Activated T-cell treated with anti-CD3 and anti-CD28 coated beads, Interleukin-2, amount 50 U/mL, for 72 hours (primary cell): Measurements from ENCODE around the gene AP1G2. TPM values are rescaled to one million over a fixed set of nuclear protein-coding genes. Genes with fewer than 3 reads are reported as not detected.

Experiments used
- ATAC-seq, 2 donors: fragments of 150-1000 bp; cut with Tn5 transposase; replicated peaks in 1 of 2; 2 replicates each; pipeline ENCODE4 v1.10.0; 2021; ENCODE audit warnings: moderate library complexity in 2 of 2, mild to moderate bottlenecking in 1 of 2
- DNase-seq, 2 donors: peaks; one replicate each; pipeline ENCODE4 v3.0.0; 2021 to 2022; ENCODE audit warnings: mixed read lengths in 1 of 2
- H3K27ac Mint-ChIP-seq: one replicate; pipeline ENCODE4 v1.8.0; 2022; ENCODE audit warnings: mild to moderate bottlenecking, moderate library complexity, mixed read lengths
- H3K27me3 Mint-ChIP-seq: one replicate; pipeline ENCODE4 v1.8.0; 2022; ENCODE audit warnings: low read depth, mixed read lengths
- H3K36me3 Mint-ChIP-seq, 2 donors: one replicate each; pipeline ENCODE4 v1.8.0; 2022; ENCODE audit warnings: mixed read lengths in 2 of 2, mild to moderate bottlenecking in 1 of 2; ENCODE audit not compliant: insufficient read depth in 2 of 2
- H3K4me1 Mint-ChIP-seq: one replicate; pipeline ENCODE4 v1.8.0; 2022; ENCODE audit warnings: low read depth, mixed read lengths
- H3K4me3 Mint-ChIP-seq, 2 donors: one replicate each; pipeline ENCODE4 v1.8.0; 2022; ENCODE audit warnings: mild to moderate bottlenecking in 2 of 2, mixed read lengths in 2 of 2, moderate library complexity in 2 of 2
- H3K9me3 Mint-ChIP-seq, 2 donors: one replicate each; pipeline ENCODE4 v1.8.0; 2022; ENCODE audit warnings: mixed read lengths in 2 of 2
- total RNA-seq, 2 donors: library from RNA; stranded (reverse); gene quantifications; one replicate each; pipeline ENCODE4 v1.2.3, GENCODE V29; 2022

The AP1G2 gene
- total RNA-seq, 2 donors from 2014 or later: 211 to 233 TPM

- Mint-ChIP-seq H3K9me3 (no peaks in the 10 kb centered on the region), H3K27me3 (no peaks in the 10 kb centered on the region), H3K4me1 (peaks cover 6% of the 10 kb centered on the region), H3K36me3 (no peaks in the 10 kb centered on the region), H3K4me3 (no peak overlapping the region), H3K27ac (no peak overlapping the region)
- ATAC-seq (no peak), DNase-seq (no peak)
These were observed 34.9 kb downstream of the AP1G2 start for GRCh38 chr14:23532658-23533057.

GRCh38 chr14:23531391-23531790 is 36.2 kb downstream of the AP1G2 start:
- no peak overlapping the region for H3K4me3 Mint-ChIP-seq
- H3K9me3 Mint-ChIP-seq: no peaks in the 10 kb centered on the region
- no peak for ATAC-seq
- no peak overlapping the region for H3K27ac Mint-ChIP-seq
- no peak for DNase-seq
- no peaks in the 10 kb centered on the region for H3K27me3 Mint-ChIP-seq
- H3K36me3 Mint-ChIP-seq: no peaks in the 10 kb centered on the region
- H3K4me1 Mint-ChIP-seq: peaks cover 6% of the 10 kb centered on the region

- H3K4me3 Mint-ChIP-seq: no peak overlapping the region
- no peaks in the 10 kb centered on the region for H3K27me3 Mint-ChIP-seq
- DNase-seq (no peak), ATAC-seq (no peak)
- H3K36me3 Mint-ChIP-seq: no peaks in the 10 kb centered on the region
- H3K4me1 Mint-ChIP-seq: peaks cover 6% of the 10 kb centered on the region
- no peaks in the 10 kb centered on the region for H3K9me3 Mint-ChIP-seq
- H3K27ac Mint-ChIP-seq: no peak overlapping the region
These were observed 37.1 kb downstream of the AP1G2 start for GRCh38 chr14:23530375-23531055.

- ATAC-seq (no peak), DNase-seq (no peak)
- Mint-ChIP-seq H3K4me3 (no peak overlapping the region), H3K36me3 (no peaks in the 10 kb centered on the region), H3K4me1 (peaks cover 6% of the 10 kb centered on the region), H3K9me3 (no peaks in the 10 kb centered on the region), H3K27ac (no peak overlapping the region), H3K27me3 (no peaks in the 10 kb centered on the region)
These were observed 38.6 kb downstream of the AP1G2 start for GRCh38 chr14:23529016-23529415.

- H3K9me3 Mint-ChIP-seq: no peaks in the 10 kb centered on the region
- H3K4me3 Mint-ChIP-seq: no peak overlapping the region
- H3K27ac Mint-ChIP-seq: no peak overlapping the region
- no peaks in the 10 kb centered on the region for H3K36me3 Mint-ChIP-seq
- ATAC-seq (no peak), DNase-seq (no peak)
- H3K4me1 Mint-ChIP-seq: peaks cover 6% of the 10 kb centered on the region
- no peaks in the 10 kb centered on the region for H3K27me3 Mint-ChIP-seq
These were observed 39.0 kb downstream of the AP1G2 start for GRCh38 chr14:23528555-23528954.

DNA sequence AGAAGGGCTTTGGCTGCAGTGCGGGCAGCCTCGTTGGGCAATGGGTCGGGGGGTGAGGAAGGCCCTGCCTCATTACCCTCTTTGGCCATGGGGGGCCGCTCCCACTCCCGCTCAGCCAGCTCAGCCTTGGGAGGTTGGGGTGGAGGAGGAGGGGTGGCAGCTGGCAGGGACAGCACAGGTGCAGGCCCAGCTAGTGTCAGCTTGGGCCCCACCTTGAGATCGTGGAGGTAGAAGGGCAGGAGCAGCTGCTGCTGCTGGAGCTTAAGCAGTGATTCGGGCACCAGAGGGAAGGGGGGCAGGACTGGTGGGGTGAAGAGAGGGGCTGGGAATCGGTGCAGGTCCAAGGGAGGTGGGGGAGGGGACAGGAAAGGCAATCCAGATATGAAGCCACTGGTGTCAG is 42.0 kb downstream of the AP1G2 start:
- DNase-seq (no peak), ATAC-seq (no peak)
- H3K27ac Mint-ChIP-seq: no peak overlapping the region
- H3K9me3 Mint-ChIP-seq: no peaks in the 10 kb centered on the region
- no peaks in the 10 kb centered on the region for H3K36me3 Mint-ChIP-seq
- no peak overlapping the region for H3K4me3 Mint-ChIP-seq
- H3K27me3 Mint-ChIP-seq: no peaks in the 10 kb centered on the region
- peaks cover under 1% of the 10 kb centered on the region for H3K4me1 Mint-ChIP-seq

DNA sequence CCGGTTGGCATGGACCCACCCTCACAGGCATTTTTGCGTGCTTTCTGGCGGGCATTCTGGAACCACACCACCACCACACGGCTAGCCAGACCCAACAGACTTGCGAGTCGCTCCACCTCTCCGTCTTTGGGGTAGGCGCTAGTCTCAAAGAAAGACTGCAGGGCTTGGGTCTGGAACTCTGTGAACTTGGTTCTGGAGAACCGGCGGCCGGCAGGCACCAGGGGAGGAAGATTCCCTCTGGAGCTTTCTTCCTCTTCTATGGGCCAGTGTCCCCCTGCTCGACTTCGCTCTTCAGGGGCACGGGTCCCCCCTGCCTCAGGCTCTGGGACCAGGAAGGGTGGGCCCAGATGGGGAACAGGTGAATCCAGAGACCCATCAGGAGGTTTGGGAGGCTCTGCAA is 42.6 kb downstream of the AP1G2 start:
- Mint-ChIP-seq H3K4me1 (no peaks in the 10 kb centered on the region), H3K4me3 (no peak overlapping the region), H3K27me3 (no peaks in the 10 kb centered on the region), H3K27ac (no peak overlapping the region), H3K9me3 (no peaks in the 10 kb centered on the region), H3K36me3 (no peaks in the 10 kb centered on the region)
- DNase-seq (no peak), ATAC-seq (no peak)

GRCh38 chr14:23523229-23524016 is 44.2 kb downstream of the AP1G2 start:
- ATAC-seq (no peak), DNase-seq (no peak)
- Mint-ChIP-seq H3K9me3 (no peaks in the 10 kb centered on the region), H3K27ac (no peak overlapping the region), H3K27me3 (no peaks in the 10 kb centered on the region), H3K4me1 (no peaks in the 10 kb centered on the region), H3K36me3 (no peaks in the 10 kb centered on the region), H3K4me3 (no peak overlapping the region)

DNA sequence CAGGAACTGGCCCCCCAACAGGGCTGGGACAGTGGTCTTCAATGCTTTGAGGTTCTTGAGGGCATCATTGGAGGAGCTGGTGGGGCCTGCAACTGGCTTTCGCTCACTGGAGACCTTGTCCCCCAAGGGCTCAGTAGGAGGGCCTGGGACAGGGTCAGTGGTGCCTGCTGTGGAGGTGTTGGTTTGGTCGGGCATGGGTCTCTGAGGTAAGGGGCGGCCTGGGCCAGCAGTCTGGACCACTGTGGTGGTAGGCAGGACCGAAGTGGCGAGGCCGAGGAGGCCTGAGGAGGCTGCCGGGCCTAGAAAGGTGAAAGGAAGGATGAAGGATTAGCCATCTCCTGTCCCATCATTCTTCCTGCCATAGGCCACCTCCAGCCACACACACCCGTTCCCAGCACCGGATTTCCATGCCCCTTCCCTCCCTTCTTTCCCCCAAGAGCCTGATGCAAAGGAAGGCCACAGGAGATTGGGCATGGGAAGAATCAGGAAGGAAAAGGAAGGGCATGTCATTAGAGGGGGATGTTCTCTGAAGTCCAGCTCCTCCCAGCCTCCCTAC is 44.9 kb downstream of the AP1G2 start:
- Mint-ChIP-seq H3K27ac (no peak overlapping the region), H3K27me3 (no peaks in the 10 kb centered on the region), H3K9me3 (no peaks in the 10 kb centered on the region), H3K36me3 (no peaks in the 10 kb centered on the region), H3K4me1 (no peaks in the 10 kb centered on the region), H3K4me3 (no peak overlapping the region)
- DNase-seq (no peak), ATAC-seq (no peak)

DNA sequence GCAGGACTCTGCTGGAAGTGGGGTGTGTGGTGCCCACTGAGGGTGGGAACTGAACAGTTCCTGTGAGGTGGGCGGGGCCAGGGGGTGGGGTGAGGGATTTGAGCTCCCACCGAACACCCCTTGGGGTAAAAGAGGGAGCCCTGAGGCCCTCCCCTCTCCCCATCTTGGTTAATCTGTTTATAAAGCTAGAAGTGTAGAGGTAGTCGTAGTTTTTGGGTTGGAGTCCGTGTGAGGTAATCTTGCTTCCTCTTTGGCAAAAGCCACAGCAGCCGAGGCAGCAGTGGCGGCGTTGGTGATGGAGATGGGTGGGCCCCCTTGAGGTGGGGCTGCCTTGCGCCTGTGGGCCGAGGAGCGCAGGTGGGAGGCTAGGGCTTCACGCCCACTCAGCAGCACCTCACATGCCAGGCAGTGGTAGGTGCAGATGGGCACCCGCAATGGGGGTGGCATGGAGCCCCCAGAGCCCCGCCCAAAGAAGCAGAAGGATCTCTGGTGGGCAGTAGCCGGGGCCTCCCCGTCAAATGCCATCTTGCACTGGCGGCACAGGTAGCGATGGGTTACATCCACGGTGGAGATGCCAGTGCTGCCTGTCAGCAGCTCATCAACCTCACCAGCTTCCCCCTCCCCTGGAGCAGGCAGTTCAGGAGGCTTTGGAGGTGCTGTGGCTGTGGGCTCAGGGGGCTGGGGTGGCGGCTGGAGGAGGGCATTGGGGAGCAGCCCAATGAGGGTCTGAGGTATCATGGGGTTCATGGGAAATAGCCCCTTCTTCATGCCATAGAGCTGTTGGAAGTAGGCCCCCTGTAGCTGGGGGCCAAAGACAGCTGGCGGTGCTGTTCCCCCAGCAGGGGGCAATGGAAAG is 45.6 kb downstream of the AP1G2 start:
- Mint-ChIP-seq H3K4me3 (no peak overlapping the region), H3K36me3 (no peaks in the 10 kb centered on the region), H3K27ac (no peak overlapping the region), H3K9me3 (no peaks in the 10 kb centered on the region), H3K27me3 (no peaks in the 10 kb centered on the region), H3K4me1 (no peaks in the 10 kb centered on the region)
- no peak for ATAC-seq
- DNase-seq: no peak

- H3K9me3 Mint-ChIP-seq: no peaks in the 10 kb centered on the region
- DNase-seq (no peak), ATAC-seq (no peak)
- H3K27me3 Mint-ChIP-seq: no peaks in the 10 kb centered on the region
- no peak overlapping the region for H3K4me3 Mint-ChIP-seq
- no peaks in the 10 kb centered on the region for H3K4me1 Mint-ChIP-seq
- H3K27ac Mint-ChIP-seq: no peak overlapping the region
- no peaks in the 10 kb centered on the region for H3K36me3 Mint-ChIP-seq
These were observed 46.6 kb downstream of the AP1G2 start for GRCh38 chr14:23520899-23521533.

DNA sequence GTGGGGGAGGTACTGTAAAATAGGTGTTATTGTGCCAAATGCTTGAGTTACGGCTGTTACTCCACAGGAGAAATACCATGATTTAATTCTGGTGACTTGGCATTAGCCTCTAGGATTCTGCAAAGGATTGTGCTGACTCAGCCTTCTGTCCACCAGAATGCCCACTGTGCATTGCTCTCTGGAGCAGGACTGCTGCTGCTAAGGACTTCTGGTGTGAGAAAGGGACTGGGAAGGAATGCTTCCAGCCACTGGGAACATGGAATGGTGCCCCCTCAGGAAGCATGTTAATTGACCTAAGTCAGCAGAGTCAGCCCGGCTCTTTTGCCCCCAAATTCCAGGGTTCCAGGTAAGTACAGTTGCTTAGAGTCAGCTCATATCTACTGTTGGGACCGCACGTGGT is 48.9 kb downstream of the AP1G2 start:
- Mint-ChIP-seq H3K27ac (no peak overlapping the region), H3K4me3 (no peak overlapping the region), H3K27me3 (no peaks in the 10 kb centered on the region), H3K36me3 (no peaks in the 10 kb centered on the region), H3K4me1 (no peaks in the 10 kb centered on the region), H3K9me3 (no peaks in the 10 kb centered on the region)
- ATAC-seq (no peak), DNase-seq (no peak)
